ENCODE measurements around the gene ZSCAN21. TPM values are rescaled to one million over a fixed set of nuclear protein-coding genes. Genes with fewer than 3 reads are reported as not detected.

Gene ZSCAN21
- total and polyA plus RNA-seq, 7 experiments from 2014 or later, result 3.9 to 13.4 (median 6.8) TPM

DNA sequence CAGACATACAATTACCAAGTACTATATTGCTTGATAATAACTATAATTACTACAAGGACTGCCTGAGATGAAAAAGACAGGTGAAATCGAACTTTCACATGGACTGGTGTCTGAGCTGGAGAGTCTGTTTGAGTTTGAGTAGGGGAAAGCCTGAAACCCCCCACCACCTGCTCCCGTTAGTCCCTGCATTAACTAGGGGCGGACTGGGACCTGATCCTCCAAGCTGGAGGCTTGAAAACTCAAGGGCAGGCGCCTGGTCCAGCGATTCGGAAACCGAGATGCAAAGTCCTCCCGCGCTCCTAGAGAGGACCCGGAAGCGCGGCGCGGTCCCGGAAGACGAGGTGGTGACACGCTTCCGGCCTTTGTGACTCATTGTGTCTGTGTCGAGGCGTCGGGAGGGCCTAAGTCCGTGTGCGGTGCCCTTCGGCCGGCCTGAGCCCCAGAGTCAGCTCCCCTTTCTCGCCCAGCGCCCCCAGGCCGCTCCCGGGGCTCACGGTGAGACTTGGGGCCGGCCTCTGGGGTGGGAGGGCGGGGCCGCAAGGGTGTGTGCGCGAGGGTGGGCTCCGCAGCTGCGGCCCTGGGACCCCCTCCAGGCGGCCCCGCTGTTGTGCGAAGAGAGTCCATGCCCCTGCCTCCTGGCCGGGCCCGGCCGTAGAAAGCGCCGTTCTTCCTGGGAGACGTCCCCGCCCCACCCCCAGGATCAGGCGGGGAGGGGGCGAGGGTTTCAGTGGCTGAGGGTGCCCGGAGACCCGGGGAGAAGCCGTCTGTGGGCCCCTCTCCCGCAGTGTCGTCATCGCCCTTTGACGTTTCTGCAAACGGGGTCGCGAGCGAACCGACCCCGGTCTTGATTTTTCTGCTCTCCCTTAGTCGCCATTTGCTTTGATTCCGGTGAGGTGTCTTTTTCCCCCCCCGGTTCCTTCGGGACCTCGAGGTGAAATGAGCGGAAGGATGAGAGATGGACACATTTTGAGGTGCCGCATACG is 34.1 kb upstream of the ZSCAN21 start, which contains the start of gene ZKSCAN1:
ZKSCAN1 (plus strand) TSS at position 365 of the 983 bp plus-strand sequence. CDS start 7,911 bp downstream, outside the sequence.
- ATAC-seq (peak; percentile 99), DNase-seq (peak; percentile 68 to 86 (median 81))
- Histone ChIP-seq H3K27me3 (ENCODE audit: control insufficient read depth in 2 of 2, insufficient read depth in 2 of 2, low read length in 2 of 2) (no peaks in the 10 kb centered on the region), H3K27ac (ENCODE audit: low read depth, low read length) (peak within 1 kb of the TSS; percentile 98), H3K9me3 (ENCODE audit: control insufficient read depth in 2 of 3, low read length in 3 of 3) (no peaks in the 10 kb centered on the region), H3K4me1 (ENCODE audit: control insufficient read depth in 2 of 2, insufficient read depth in 2 of 2, low read length in 2 of 2) (peaks cover 19 to 22% of the 10 kb centered on the region in 2 donors), H3K36me3 (ENCODE audit: control insufficient read depth in 2 of 3, insufficient read depth in 3 of 3, low read length in 3 of 3) (peaks cover 0 to 11% (median 0%) of the 10 kb centered on the region in 3 experiments), H3K4me3 (ENCODE audit: low read length) (peak within 1 kb of the TSS; percentile 51)
- ChIA-PET CTCF (interaction anchor here (1.0 to 1.6 kb wide), 5 partner anchors 22 to 96 kb away, joined by 3 to 5 read pairs (median 3); partner anchors contain the start of genes TRIM4, ZNF3 and ZSCAN21), POLR2A (interaction anchor here (0.6 to 5.1 kb wide), 19 partner anchors 11 to 513 kb away, joined by 3 to 42 read pairs (median 4); partner anchors contain the start of genes GJC3, TRIM4, ZKSCAN5 and ZSCAN21)
- Mint-ChIP-seq H3K27me3 (peaks cover 0 to 3% (median 0%) of the 10 kb centered on the region in 5 donors), H3K4me3 (peak within 1 kb of the TSS; percentile 92 to 98 (median 96)), H3K36me3 (peaks cover 0 to 4% (median 0%) of the 10 kb centered on the region in 5 donors), H3K9me3 (peaks cover 0 to 3% (median 0%) of the 10 kb centered on the region in 11 donors), H3K27ac (peak within 1 kb of the TSS; percentile 91 to 98 (median 97)), H3K4me1 (peaks cover 23 to 57% (median 44%) of the 10 kb centered on the region in 7 donors)
- intact Hi-C loops (cut with micrococcal nuclease), result loop anchor here (1.0 to 10.0 kb wide), 9 partner anchors 18 to 871 kb away; partner anchors contain the start of genes TRIM4 (in 2 of the 2), ZNF3 (in 2 of the 2), ZSCAN21 (in 2 of the 2) and BUD31 (in 1 of the 2)

GRCh38 chr7:100016215-100016901 is 33.2 kb upstream of the ZSCAN21 start:
- peak overlapping the region; percentile 91 to 98 (median 97) for H3K27ac Mint-ChIP-seq
- intact Hi-C loops (cut with micrococcal nuclease), result loop anchor here in 1 of 2 donors (10.0 kb wide), 1 partner anchor 872 kb away; the partner anchor contains the start of gene SMURF1

GRCh38 chr7:100017300-100017699 is 32.3 kb upstream of the ZSCAN21 start:
- Histone ChIP-seq H3K9me3 (ENCODE audit: control insufficient read depth in 2 of 3, low read length in 3 of 3) (no peaks in the 10 kb centered on the region), H3K27ac (ENCODE audit: low read depth, low read length) (no peak overlapping the region), H3K4me1 (ENCODE audit: control insufficient read depth in 2 of 2, insufficient read depth in 2 of 2, low read length in 2 of 2) (peaks cover 19 to 22% of the 10 kb centered on the region in 2 donors), H3K36me3 (ENCODE audit: control insufficient read depth in 2 of 3, insufficient read depth in 3 of 3, low read length in 3 of 3) (peaks cover 0 to 17% (median 0%) of the 10 kb centered on the region in 3 experiments), H3K4me3 (ENCODE audit: low read length) (no peak overlapping the region), H3K27me3 (ENCODE audit: control insufficient read depth in 2 of 2, insufficient read depth in 2 of 2, low read length in 2 of 2) (no peaks in the 10 kb centered on the region)
- Mint-ChIP-seq H3K36me3 (peaks cover 0 to 4% (median 0%) of the 10 kb centered on the region in 5 donors), H3K4me3 (peak overlapping the region in 8 of 10 donors; percentile 8 to 92 (median 28)), H3K9me3 (peaks cover 0 to 3% (median 0%) of the 10 kb centered on the region in 11 donors), H3K4me1 (peaks cover 23 to 65% (median 53%) of the 10 kb centered on the region in 7 donors), H3K27ac (peak overlapping the region in 4 of 9 donors; percentile 25 to 97 (median 42)), H3K27me3 (no peaks in the 10 kb centered on the region)
- intact Hi-C loops (cut with micrococcal nuclease), result loop anchor here in 1 of 2 donors (10.0 kb wide), 1 partner anchor 872 kb away; the partner anchor contains the start of gene SMURF1
- no peak for DNase-seq
- ATAC-seq, result no peak
- CTCF ChIA-PET, result interaction anchor here (1.7 kb wide), 1 partner anchor 27 kb away, joined by 4 read pairs; no protein-coding TSS in a partner anchor
- POLR2A ChIA-PET, result interaction anchor here (0.5 to 5.1 kb wide), 7 partner anchors 8 to 602 kb away, joined by 3 to 42 read pairs (median 4); partner anchors contain the start of gene ZSCAN21

More at GRCh38 chr7:100016215-100016901, 33.2 kb upstream of the ZSCAN21 start:
- Mint-ChIP-seq H3K9me3 (peaks cover 0 to 3% (median 0%) of the 10 kb centered on the region in 11 donors), H3K4me1 (peaks cover 23 to 62% (median 49%) of the 10 kb centered on the region in 7 donors), H3K36me3 (peaks cover 0 to 4% (median 0%) of the 10 kb centered on the region in 5 donors), H3K4me3 (peak overlapping the region; percentile 92 to 98 (median 96)), H3K27me3 (no peaks in the 10 kb centered on the region)
- ChIA-PET CTCF (interaction anchor here (1.7 kb wide), 1 partner anchor 26 kb away, joined by 4 read pairs; no protein-coding TSS in a partner anchor), POLR2A (interaction anchor here (0.8 to 5.1 kb wide), 11 partner anchors 9 to 104 kb away, joined by 3 to 42 read pairs (median 5); partner anchors contain the start of genes GJC3, TRIM4 and ZSCAN21)
- ATAC-seq, result no peak
- no peak for DNase-seq
- Histone ChIP-seq H3K36me3 (ENCODE audit: control insufficient read depth in 2 of 3, insufficient read depth in 3 of 3, low read length in 3 of 3) (peaks cover 0 to 11% (median 0%) of the 10 kb centered on the region in 3 experiments), H3K27ac (ENCODE audit: low read depth, low read length) (peak overlapping the region; percentile 98), H3K27me3 (ENCODE audit: control insufficient read depth in 2 of 2, insufficient read depth in 2 of 2, low read length in 2 of 2) (no peaks in the 10 kb centered on the region), H3K9me3 (ENCODE audit: control insufficient read depth in 2 of 3, low read length in 3 of 3) (no peaks in the 10 kb centered on the region), H3K4me1 (ENCODE audit: control insufficient read depth in 2 of 2, insufficient read depth in 2 of 2, low read length in 2 of 2) (peaks cover 19 to 22% of the 10 kb centered on the region in 2 donors), H3K4me3 (ENCODE audit: low read length) (peak overlapping the region; percentile 51)

GRCh38 chr7:100017875-100018274 is 31.7 kb upstream of the ZSCAN21 start:
- Histone ChIP-seq H3K27ac (ENCODE audit: low read depth, low read length) (no peak overlapping the region), H3K9me3 (ENCODE audit: control insufficient read depth in 2 of 3, low read length in 3 of 3) (no peaks in the 10 kb centered on the region), H3K4me3 (ENCODE audit: low read length) (no peak overlapping the region), H3K36me3 (ENCODE audit: control insufficient read depth in 2 of 3, insufficient read depth in 3 of 3, low read length in 3 of 3) (peaks cover 0 to 20% (median 0%) of the 10 kb centered on the region in 3 experiments), H3K27me3 (ENCODE audit: control insufficient read depth in 2 of 2, insufficient read depth in 2 of 2, low read length in 2 of 2) (no peaks in the 10 kb centered on the region), H3K4me1 (ENCODE audit: control insufficient read depth in 2 of 2, insufficient read depth in 2 of 2, low read length in 2 of 2) (peaks cover 19 to 22% of the 10 kb centered on the region in 2 donors)
- Mint-ChIP-seq H3K36me3 (peaks cover 0 to 4% (median 2%) of the 10 kb centered on the region in 5 donors), H3K4me1 (peaks cover 23 to 65% (median 55%) of the 10 kb centered on the region in 7 donors), H3K27me3 (no peaks in the 10 kb centered on the region), H3K4me3 (peak overlapping the region in 5 of 10 donors; percentile 8 to 29 (median 27)), H3K27ac (peak overlapping the region in 3 of 9 donors; percentile 23 to 54 (median 25)), H3K9me3 (peaks cover 0 to 3% (median 0%) of the 10 kb centered on the region in 11 donors)
- POLR2A ChIA-PET, result interaction anchor here (0.5 to 5.1 kb wide), 5 partner anchors 15 to 44 kb away, joined by 3 to 42 read pairs (median 4); partner anchors contain the start of gene ZSCAN21
- CTCF ChIA-PET, result interaction anchor here (0.7 to 1.7 kb wide), 2 partner anchors 28 to 57 kb away, joined by 4 to 6 read pairs; no protein-coding TSS in a partner anchor
- no peak for DNase-seq
- intact Hi-C loops (cut with micrococcal nuclease), result loop anchor here in 1 of 2 donors (10.0 kb wide), 1 partner anchor 873 kb away; the partner anchor contains the start of gene SMURF1
- no peak for ATAC-seq

GRCh38 chr7:100019908-100020307 is 29.7 kb upstream of the ZSCAN21 start:
- Mint-ChIP-seq H3K9me3 (peaks cover 0 to 1% (median 0%) of the 10 kb centered on the region in 11 donors), H3K27ac (peak overlapping the region in 4 of 9 donors; percentile 0 to 77 (median 28)), H3K36me3 (peaks cover 4 to 18% (median 10%) of the 10 kb centered on the region in 5 donors), H3K27me3 (no peaks in the 10 kb centered on the region), H3K4me1 (peaks cover 17 to 62% (median 49%) of the 10 kb centered on the region in 7 donors), H3K4me3 (no peak overlapping the region)
- ChIA-PET POLR2A (interaction anchor here (1.5 to 1.8 kb wide), 2 partner anchors 24 to 50 kb away, joined by 3 to 4 read pairs; no protein-coding TSS in a partner anchor), CTCF (interaction anchor here (1.7 kb wide), 1 partner anchor 30 kb away, joined by 4 read pairs; no protein-coding TSS in a partner anchor)
- no peak overlapping the region for H3K4me3 ChIP-seq (ENCODE audit: low read length)
- no peaks in the 10 kb centered on the region for H3K9me3 ChIP-seq (ENCODE audit: control insufficient read depth in 2 of 3, low read length in 3 of 3)
- no peaks in the 10 kb centered on the region for H3K27me3 ChIP-seq (ENCODE audit: control insufficient read depth in 2 of 2, insufficient read depth in 2 of 2, low read length in 2 of 2)
- ATAC-seq, result no peak
- DNase-seq, result no peak
- no peak overlapping the region for H3K27ac ChIP-seq (ENCODE audit: low read depth, low read length)
- H3K36me3 ChIP-seq (ENCODE audit: control insufficient read depth in 2 of 3, insufficient read depth in 3 of 3, low read length in 3 of 3), result peaks cover 9 to 38% (median 12%) of the 10 kb centered on the region in 3 experiments
- peaks cover 18 to 20% of the 10 kb centered on the region in 2 donors for H3K4me1 ChIP-seq (ENCODE audit: control insufficient read depth in 2 of 2, insufficient read depth in 2 of 2, low read length in 2 of 2)
- intact Hi-C loops (cut with micrococcal nuclease), result loop anchor here in 1 of 2 donors (10.0 kb wide), 1 partner anchor 875 kb away; the partner anchor contains the start of gene SMURF1

Measured in naive thymus-derived CD4-positive, alpha-beta T cell (primary cell).